Bronchial epithelial cell (primary cell): Measurements from ENCODE around the gene THRB. TPM values are rescaled to one million over a fixed set of nuclear protein-coding genes. Genes with fewer than 3 reads are reported as not detected.

Experiments used
- DNase-seq: peaks from one replicate; pipeline ENCODE4 v3.0.0-alpha.2; 2010; ENCODE audit warnings: low read depth
- FAIRE-seq: peaks from 2 replicates; lab custom pipeline; 2011; peaks lifted over from hg19 to GRCh38; lab: Jason Lieb, UNC
- H3K27me3 ChIP-seq: 2 replicates; pipeline ENCODE4 v1.5.1; 2011; ENCODE audit warnings: low read length; ENCODE audit not compliant: control insufficient read depth, insufficient read depth
- H3K36me3 ChIP-seq: 2 replicates; pipeline ENCODE4 v1.5.1; 2011; ENCODE audit warnings: low read length; ENCODE audit not compliant: control insufficient read depth, insufficient read depth
- H3K4me3 ChIP-seq: 2 replicates; pipeline ENCODE4 v1.5.1; 2011; ENCODE audit warnings: mild to moderate bottlenecking, low read depth, low read length, control low read depth
- CTCF ChIP-seq: IDR thresholded peaks from 2 replicates; pipeline ENCODE4 v1.5.1; 2011; ENCODE audit warnings: mild to moderate bottlenecking, moderate library complexity, low read length, control low read depth, inconsistent platforms; ENCODE audit not compliant: insufficient read depth, severe bottlenecking
- total RNA-seq: library from RNA; depleted of rRNA; stranded (reverse); fragments of >200 nt; gene quantifications from 2 replicates; pipeline ENCODE4 v1.2.1, GENCODE V29; 2014

Gene THRB
- total RNA-seq, 1 donor from 2014 or later, result 7.6 TPM

DNA sequence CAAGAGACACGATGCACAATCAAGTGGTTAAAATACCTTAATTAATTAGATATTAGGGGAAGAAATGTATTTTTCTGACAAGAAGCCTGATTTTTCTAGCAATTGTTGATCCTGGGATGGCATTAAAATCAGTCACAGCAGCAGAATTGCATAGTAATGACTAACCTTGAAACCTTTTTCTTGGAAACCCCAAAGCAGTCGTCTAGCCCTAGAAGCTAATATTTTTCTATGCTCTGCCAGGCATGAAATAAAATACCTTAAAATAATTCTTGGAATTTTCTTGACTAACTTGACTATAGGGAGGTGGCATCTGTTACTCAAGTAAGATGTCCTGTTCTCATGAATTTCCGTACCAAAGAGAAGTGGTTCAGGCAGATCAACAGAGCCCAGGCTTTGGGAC lies 204.1 kb downstream of the THRB start:
- H3K36me3 ChIP-seq, result no peaks in the 10 kb centered on the region
- H3K27me3 ChIP-seq, result no peaks in the 10 kb centered on the region
- no peak for FAIRE-seq
- no peak for DNase-seq
- H3K4me3 ChIP-seq, result no peak overlapping the region
- TF ChIP-seq CTCF, result no peak

DNA sequence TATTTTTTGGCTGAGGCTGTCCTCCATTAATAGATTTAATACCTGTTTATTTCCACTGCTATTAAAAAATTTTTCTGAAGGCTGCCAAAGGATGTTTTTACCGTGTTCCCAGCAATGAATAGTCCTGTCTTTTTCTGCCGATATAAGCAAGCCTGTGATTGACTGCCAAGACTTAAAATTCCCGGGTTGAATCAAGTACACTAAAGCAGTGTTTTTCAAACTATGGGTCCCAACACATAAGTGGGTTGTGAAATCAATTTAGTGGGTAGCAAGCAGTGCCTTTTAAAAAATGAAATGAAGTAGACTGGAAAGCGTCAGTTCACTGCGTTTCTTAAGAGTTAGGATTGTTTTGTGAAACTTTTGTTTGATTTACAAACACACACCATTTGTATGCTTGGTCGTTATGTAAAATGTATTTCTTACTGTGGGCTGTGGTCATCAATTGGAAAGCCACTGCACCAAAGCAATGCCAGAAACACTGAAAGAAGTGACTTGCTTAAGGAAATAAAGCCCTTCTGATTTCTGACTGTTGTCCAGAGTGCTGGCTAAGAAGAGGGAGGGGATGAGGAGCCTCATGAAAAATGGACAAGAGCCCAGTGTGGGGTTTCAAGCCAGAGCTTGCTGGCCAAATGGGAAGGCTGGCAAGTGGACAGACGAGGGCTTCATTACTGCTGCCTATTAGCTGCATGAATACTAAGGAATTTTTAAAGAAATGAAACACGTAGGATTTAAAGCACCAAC lies 206.0 kb downstream of the THRB start:
- TF ChIP-seq CTCF, result no peak
- no peak for FAIRE-seq
- DNase-seq, result no peak
- H3K36me3 ChIP-seq, result no peaks in the 10 kb centered on the region
- no peak overlapping the region for H3K4me3 ChIP-seq
- H3K27me3 ChIP-seq, result no peaks in the 10 kb centered on the region

GRCh38 chr3:24287755-24288450 lies 206.7 kb downstream of the THRB start:
- H3K36me3 ChIP-seq, result no peaks in the 10 kb centered on the region
- no peaks in the 10 kb centered on the region for H3K27me3 ChIP-seq
- FAIRE-seq (no peak), DNase-seq (no peak)
- H3K4me3 ChIP-seq, result no peak overlapping the region
- TF ChIP-seq CTCF, result no peak

GRCh38 chr3:24286405-24286804 lies 208.2 kb downstream of the THRB start:
- TF ChIP-seq CTCF, result no peak
- Histone ChIP-seq H3K36me3 (no peaks in the 10 kb centered on the region), H3K27me3 (no peaks in the 10 kb centered on the region), H3K4me3 (no peak overlapping the region)
- no peak for FAIRE-seq
- DNase-seq, result no peak

GRCh38 chr3:24278543-24278942 lies 216.1 kb downstream of the THRB start:
- DNase-seq, result no peak
- no peak for TF ChIP-seq CTCF
- H3K4me3 ChIP-seq, result no peak overlapping the region
- no peaks in the 10 kb centered on the region for H3K27me3 ChIP-seq
- no peak for FAIRE-seq
- H3K36me3 ChIP-seq, result no peaks in the 10 kb centered on the region
